Endothelial cell (in vitro differentiated cells): ENCODE results near the gene ZNF655. TPM values are rescaled to one million over a fixed set of nuclear protein-coding genes. Genes with fewer than 3 reads are reported as not detected.

ENCODE experiments used
- DNase-seq: peaks from one replicate; pipeline ENCODE4 v3.0.0; 2021; ENCODE audit warnings: low spot score
- H3K27ac Mint-ChIP-seq: one replicate; pipeline ENCODE4 v1.8.0; 2021; ENCODE audit warnings: mixed read lengths, inconsistent platforms; ENCODE audit not compliant: unreplicated experiment
- H3K27me3 Mint-ChIP-seq: one replicate; pipeline ENCODE4 v1.8.0; 2021; ENCODE audit warnings: mild to moderate bottlenecking, moderate library complexity, mixed read lengths, inconsistent platforms; ENCODE audit not compliant: unreplicated experiment
- H3K36me3 Mint-ChIP-seq: one replicate; pipeline ENCODE4 v1.8.0; 2021; ENCODE audit warnings: mild to moderate bottlenecking, low read depth, mixed read lengths, inconsistent platforms; ENCODE audit not compliant: unreplicated experiment
- H3K4me1 Mint-ChIP-seq: one replicate; pipeline ENCODE4 v1.8.0; 2021; ENCODE audit warnings: mild to moderate bottlenecking, mixed read lengths, inconsistent platforms; ENCODE audit not compliant: unreplicated experiment
- H3K4me3 Mint-ChIP-seq: one replicate; pipeline ENCODE4 v1.8.0; 2021; ENCODE audit warnings: mild to moderate bottlenecking, mixed read lengths, inconsistent platforms; ENCODE audit not compliant: unreplicated experiment
- H3K9me3 Mint-ChIP-seq: one replicate; pipeline ENCODE4 v1.8.0; 2021; ENCODE audit warnings: mixed read lengths, inconsistent platforms; ENCODE audit not compliant: unreplicated experiment
- total RNA-seq: library from RNA; stranded (reverse); fragmentation: NEBNext Ultra II Directional; extraction: Animal tissue kit (Norgen Biotek cat#: 25700); gene quantifications from one replicate; pipeline ENCODE4 v1.2.1, GENCODE V29; 2021; ENCODE audit not compliant: unreplicated experiment
- TF ChIP-seq, protein P1 (sequence below): fragments of 200-600 bp; sonication (generic); IDR thresholded peaks from one replicate; pipeline ENCODE4 v1.5.0; 2021; ENCODE audit warnings: antibody characterized with exemption; ENCODE audit not compliant: unreplicated experiment

The ZNF655 gene
- total RNA-seq, 1 donor from 2014 or later = 36.3 TPM

DNA sequence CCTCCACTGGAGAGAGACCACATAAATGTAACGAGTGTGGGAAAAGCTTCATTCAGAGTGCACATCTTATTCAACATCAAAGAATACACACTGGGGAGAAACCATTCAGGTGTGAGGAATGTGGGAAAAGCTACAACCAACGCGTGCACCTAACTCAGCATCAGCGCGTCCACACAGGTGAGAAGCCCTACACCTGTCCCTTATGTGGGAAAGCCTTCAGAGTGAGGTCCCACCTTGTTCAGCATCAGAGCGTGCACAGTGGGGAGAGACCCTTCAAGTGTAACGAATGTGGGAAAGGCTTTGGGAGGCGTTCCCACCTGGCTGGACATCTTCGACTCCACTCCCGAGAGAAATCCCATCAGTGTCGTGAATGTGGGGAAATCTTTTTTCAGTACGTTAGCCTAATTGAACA, 27.1 kb upstream of the ZNF655 start:
- Mint-ChIP-seq H3K9me3 (peaks cover 39% of the 10 kb centered on the region), H3K27me3 (peaks cover 5% of the 10 kb centered on the region), H3K4me1 (no peaks in the 10 kb centered on the region), H3K27ac (no peak overlapping the region), H3K4me3 (peak overlapping the region; percentile 79), H3K36me3 (peaks cover 75% of the 10 kb centered on the region)
- TF ChIP-seq, protein P1, sequence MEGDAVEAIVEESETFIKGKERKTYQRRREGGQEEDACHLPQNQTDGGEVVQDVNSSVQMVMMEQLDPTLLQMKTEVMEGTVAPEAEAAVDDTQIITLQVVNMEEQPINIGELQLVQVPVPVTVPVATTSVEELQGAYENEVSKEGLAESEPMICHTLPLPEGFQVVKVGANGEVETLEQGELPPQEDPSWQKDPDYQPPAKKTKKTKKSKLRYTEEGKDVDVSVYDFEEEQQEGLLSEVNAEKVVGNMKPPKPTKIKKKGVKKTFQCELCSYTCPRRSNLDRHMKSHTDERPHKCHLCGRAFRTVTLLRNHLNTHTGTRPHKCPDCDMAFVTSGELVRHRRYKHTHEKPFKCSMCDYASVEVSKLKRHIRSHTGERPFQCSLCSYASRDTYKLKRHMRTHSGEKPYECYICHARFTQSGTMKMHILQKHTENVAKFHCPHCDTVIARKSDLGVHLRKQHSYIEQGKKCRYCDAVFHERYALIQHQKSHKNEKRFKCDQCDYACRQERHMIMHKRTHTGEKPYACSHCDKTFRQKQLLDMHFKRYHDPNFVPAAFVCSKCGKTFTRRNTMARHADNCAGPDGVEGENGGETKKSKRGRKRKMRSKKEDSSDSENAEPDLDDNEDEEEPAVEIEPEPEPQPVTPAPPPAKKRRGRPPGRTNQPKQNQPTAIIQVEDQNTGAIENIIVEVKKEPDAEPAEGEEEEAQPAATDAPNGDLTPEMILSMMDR = no peak
- DNase-seq = no peak

DNA sequence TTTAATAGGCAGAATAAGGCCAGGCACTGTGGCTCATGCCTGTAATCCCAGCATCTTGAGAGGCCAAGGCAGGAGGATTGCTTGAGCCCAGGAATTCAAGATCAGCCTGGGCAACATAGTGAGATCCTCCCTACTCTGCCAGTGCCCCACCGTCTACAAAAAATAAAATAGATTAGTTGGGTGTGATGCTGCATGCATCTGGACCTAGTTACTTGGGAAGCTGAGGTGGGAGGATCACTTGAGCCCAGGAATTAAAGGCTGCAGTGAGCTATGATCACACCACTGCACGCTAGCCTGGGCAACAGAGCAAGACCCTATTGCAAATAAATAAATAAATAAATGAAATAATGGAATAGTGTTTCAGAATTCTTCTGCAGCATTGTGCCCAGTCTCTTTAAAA, 22.8 kb upstream of the ZNF655 start:
- no peaks in the 10 kb centered on the region for H3K4me1 Mint-ChIP-seq
- H3K4me3 Mint-ChIP-seq = no peak overlapping the region
- DNase-seq = no peak
- H3K27me3 Mint-ChIP-seq = peaks cover 7% of the 10 kb centered on the region
- H3K36me3 Mint-ChIP-seq = peaks cover 45% of the 10 kb centered on the region
- no peak overlapping the region for H3K27ac Mint-ChIP-seq
- peaks cover 22% of the 10 kb centered on the region for H3K9me3 Mint-ChIP-seq
- TF ChIP-seq, protein P1 = no peak

DNA sequence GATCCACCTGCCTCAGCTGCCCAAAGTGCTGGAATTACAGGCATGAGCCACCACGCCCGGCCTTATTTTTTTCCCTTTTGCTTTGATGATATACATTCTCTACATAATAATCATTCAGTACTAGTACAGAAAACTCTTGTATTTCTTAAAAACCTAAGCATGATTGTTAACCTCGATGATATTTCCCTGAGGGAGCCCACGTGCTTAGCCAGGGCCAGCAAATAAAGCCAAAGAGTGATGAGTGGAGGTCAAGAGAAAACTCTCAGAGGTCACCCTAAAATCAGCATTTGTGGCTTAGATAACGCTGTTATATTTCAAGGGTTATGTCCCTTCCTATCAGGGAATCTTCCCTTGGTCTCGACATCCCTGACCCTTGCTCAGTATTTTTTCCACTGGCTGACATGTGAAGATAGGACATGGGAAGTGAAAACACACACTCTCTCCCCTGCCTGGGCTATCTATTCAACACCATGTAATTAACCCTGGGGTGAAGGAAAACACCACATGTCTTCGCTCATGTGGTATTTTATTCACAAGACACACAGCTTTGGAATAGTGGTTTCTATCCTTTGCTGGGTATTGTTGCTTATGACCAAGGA, 19.1 kb upstream of the ZNF655 start:
- Mint-ChIP-seq H3K27ac (no peak overlapping the region), H3K27me3 (peaks cover 6% of the 10 kb centered on the region), H3K36me3 (peaks cover 34% of the 10 kb centered on the region), H3K9me3 (peaks cover 10% of the 10 kb centered on the region), H3K4me1 (no peaks in the 10 kb centered on the region), H3K4me3 (no peak overlapping the region)
- TF ChIP-seq, protein P1 = no peak
- no peak for DNase-seq

DNA sequence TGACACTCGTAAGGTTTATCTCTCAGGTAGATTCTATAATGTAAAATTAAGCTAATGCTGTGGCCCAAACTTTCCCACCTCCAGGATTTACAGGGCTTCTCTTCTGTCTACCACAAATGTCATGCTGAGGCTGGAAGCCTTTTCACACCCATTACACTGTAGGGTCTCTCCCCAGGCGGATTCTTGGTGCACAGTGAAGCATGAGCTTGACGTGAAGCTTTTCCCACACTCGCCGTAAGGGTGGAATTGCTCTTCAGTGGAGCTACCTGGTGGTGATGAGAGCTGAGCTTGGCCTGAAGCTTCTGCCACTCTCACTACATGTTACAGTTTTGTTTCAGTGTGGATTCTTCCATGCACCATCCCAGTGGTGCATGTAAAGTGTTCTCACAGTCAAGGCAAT, 17.9 kb upstream of the ZNF655 start:
- TF ChIP-seq, protein P1 = no peak

DNA sequence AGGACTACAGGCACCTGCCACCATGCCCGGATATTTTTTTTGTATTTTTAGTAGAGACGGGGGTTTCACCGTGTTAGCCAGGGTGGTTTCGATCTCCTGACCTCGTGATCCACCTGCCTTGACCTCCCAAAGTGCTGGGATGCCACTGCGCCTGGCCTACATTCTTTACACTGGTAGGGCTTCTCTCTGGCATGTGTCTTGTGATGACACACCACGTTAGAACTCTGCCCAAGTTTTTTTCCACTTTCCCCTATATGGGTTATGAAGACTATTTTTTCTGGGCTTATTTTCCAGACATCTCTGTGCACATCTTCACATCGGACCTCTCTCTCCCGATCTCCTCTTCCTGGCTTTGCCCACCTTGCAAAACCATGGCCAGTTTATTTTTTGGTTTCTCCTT, 17.2 kb upstream of the ZNF655 start:
- Mint-ChIP-seq H3K36me3 (peaks cover 37% of the 10 kb centered on the region), H3K4me3 (peak overlapping the region; percentile 21), H3K4me1 (no peaks in the 10 kb centered on the region), H3K27me3 (peaks cover 6% of the 10 kb centered on the region), H3K27ac (no peak overlapping the region), H3K9me3 (peaks cover 10% of the 10 kb centered on the region)
- TF ChIP-seq, protein P1 = no peak
- DNase-seq = no peak

More for the DNA sequence above, 17.9 kb upstream of the ZNF655 start:
- H3K36me3 Mint-ChIP-seq = peaks cover 37% of the 10 kb centered on the region
- H3K27ac Mint-ChIP-seq = no peak overlapping the region
- no peak for DNase-seq
- H3K9me3 Mint-ChIP-seq = peaks cover 10% of the 10 kb centered on the region
- H3K4me1 Mint-ChIP-seq = no peaks in the 10 kb centered on the region
- H3K27me3 Mint-ChIP-seq = peaks cover 6% of the 10 kb centered on the region
- H3K4me3 Mint-ChIP-seq = peak overlapping the region; percentile 21
